GM19467 (cell line): ENCODE results near the gene ATAD3B.
"Not testable (repeated sequence)": the region's sequence is repeated elsewhere in the genome, so short reads cannot be mapped to it uniquely, and the experiment has no call there.

Source experiments
- ATAC-seq: cut with Tn5 transposase; IDR thresholded peaks from one replicate; pipeline ENCODE4 v1.9.1; 2021; ENCODE audit warnings: mild to moderate bottlenecking, moderate library complexity; ENCODE audit not compliant: unreplicated experiment

Gene ATAD3B

DNA sequence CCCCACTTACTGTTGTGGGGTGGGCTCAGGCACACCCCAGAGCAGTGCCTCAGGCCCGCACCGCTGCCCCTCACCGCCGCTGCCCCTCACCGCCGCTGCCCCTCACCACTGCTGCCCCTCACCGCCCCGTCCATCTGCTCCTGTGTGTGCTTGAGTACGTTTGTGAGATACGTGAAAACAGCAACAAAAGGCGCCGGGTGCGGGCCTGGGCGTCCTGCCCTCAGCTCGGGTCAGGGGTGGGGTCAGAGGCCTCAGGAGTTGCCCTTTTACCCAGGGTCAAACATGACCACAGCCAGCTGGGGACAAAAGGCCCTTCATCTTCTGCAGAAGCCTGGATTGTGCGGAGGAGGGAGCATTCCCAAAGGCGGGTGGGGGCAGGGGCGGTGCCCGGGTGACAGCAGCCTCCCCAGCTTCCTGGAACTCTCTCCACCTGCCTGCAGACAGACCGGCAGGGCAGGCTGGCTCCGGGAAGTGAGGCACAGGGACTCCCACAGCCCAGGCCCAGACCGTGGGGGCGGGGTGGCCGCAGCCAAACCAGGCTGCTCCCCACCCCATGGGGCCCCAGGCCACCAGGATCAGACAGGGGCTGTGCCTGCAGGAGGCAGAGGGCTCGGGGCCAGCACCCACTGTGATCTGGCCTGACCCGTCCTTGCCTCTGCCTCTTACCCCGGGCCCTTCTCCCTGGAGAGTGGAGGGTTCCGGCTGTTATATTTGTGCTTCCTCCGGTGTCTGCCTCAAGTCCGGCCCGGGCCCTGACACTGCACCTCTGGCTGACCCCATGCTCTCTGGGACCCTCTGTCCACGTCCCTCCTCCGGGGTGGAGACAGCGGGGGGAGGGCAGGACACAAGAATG lies 38.4 kb upstream of the ATAD3B start:
- ATAC-seq, result no peak

DNA sequence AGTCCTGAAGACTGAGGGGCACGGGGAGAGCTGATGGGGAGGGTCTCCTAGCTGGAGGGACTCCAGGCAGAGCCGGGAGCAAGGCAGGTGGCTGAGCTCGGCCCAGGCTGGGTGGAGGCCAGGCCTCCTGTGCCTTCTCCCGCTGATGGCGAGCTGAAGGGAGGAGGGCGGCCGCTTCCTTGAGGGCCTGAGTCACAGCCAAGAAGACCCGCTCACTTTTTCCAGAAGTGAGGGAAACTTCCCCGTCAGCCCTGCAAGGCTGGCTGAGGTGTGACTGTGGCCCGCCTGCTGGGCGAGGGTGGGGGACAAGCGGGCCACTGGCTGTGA lies 37.8 kb upstream of the ATAD3B start:
- no peak for ATAC-seq

DNA sequence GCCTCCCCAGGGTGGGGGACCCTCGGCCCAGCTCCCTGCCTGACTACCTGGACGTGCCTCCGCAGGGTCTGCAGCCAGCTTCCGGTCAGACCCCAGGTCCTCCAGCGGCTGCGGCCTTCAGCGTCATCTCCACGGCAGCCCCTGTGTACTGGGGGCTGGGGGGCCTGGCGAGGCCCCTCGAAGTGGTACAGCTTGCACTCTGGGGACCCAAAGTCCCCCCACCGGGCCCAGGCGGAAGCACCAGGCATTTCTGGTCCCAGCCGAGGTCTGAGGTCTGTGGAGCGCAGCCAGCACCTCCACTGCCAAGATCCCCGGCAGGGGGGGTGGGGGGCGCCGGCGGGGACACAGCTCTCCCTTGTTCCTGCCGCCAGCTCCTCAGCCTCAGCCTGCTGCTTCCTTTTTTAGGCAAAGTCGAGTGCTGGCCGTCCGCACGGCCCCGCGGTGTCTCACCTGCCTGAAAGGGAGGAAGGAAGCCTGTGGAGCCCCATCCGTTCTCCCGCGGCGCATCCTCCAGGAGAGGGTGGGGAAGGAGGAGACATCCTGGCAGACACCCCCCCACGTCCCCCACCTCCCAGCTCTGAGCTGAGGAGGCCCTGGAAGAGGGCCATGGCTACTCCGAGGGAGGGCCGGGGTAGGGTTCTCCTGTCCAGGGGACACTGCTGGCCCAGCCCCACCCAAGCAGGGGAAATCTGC lies 37.3 kb upstream of the ATAD3B start:
- ATAC-seq, result no peak

DNA sequence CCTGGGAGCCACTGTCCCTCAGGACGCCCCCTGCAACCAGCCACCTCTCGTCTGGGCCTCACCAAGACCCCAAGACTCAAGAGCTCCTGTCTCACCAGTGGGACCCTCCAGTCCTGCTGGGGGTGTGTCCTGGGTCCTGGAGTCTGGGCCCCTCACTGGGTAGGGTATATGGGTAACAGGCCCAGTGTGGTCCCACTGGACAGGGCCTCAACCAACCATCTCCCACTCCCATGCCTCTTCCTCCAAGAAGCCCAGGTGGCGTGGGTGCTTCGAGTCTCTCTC lies 36.8 kb upstream of the ATAD3B start:
- no peak for ATAC-seq

DNA sequence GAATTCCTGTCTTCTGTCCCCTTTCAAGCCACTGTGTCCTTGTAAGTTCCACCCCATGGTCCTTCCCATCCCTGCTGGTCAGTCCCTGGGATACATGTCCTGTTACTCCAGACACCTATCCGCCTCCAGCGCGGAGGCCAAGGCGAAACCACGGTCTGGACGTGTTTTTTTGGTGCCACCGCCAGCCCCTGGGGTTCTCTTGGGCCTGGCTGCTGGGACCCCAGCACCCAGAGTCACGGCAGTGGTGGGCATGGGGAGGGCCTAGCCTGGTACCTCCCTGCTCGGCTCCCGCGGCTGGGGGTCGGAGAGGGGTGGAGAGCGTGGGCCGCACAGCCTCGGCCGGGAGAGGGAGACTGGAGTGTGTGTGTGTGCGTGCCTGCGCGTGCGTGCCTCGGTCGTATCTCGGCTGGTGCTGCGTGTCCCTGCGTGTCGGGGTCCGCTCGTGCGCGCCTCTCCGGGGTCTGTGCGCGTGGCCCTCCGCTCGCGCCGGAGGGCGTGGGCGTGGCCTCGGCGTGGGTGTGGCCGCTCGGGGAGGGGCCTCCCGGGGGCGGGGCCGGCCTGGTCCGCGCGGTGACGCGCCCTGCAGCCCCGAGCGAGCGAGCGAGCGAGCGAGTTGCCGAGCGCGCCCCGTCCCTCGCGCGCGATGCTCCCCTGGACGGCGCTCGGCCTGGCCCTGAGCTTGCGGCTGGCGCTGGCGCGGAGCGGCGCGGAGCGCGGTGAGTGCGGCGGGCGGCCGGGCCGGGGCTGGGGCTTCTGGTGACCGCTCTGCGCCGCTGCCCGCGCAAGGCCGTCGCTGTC lies 36.3 kb upstream of the ATAD3B start, which contains the start of gene VWA1:
Gene VWA1 (plus strand): TSS at position 585 of the 798 bp plus-strand sequence. CDS start 59 bp downstream, at position 644.
- ATAC-seq, result no peak

DNA sequence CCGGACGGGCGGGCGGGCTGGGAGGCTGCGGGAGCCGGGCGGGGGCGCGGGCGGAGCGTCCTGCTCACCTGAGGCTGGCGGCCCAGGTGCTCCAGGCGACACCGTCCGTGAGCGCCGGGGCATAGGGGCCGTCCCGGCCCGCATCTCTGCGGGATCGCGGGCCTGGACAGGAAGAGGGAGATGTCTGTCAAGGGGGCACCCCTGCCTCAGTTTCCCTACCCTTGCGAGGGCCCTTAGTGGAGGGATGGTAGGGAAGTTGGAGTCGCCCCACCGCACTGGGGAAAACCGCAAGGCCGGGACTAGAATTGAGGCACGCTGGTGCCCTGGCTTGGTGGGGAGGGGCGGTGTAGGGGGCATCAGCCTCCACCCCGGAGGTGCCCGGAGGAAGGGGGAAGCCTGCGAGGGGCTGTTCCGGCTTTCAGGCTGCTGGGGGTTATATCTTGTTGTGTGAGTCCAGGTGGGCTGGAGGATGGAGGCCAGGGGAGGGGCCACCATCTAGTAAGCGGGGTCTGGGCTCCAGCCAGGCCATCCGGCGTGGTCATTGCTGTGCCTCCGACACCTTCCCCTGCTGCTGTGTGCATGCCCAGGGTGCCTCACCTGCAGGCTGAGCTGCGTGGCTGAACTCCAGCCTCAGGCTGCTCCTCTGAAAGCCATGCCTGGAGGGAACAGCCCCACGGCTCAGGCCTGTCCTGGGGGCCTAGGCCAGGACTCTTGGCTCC lies 35.5 kb upstream of the ATAD3B start:
- no peak for ATAC-seq

DNA sequence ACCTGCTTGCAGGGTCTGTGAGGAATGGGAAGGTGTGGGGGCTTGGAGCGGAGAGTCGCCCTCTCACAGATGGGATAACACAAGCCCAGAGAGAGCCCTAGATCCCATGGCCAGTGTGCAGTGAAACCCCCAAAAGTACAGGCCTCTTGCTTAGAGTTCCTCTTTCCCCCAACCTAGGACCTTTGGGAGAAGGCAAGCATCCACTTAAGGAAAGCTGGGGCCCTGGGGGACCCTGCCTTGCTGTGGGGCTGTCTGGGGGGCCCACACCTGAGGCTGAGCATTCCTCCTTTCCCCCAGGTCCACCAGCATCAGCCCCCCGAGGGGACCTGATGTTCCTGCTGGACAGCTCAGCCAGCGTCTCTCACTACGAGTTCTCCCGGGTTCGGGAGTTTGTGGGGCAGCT lies 34.9 kb upstream of the ATAD3B start:
- ATAC-seq, result no peak

DNA sequence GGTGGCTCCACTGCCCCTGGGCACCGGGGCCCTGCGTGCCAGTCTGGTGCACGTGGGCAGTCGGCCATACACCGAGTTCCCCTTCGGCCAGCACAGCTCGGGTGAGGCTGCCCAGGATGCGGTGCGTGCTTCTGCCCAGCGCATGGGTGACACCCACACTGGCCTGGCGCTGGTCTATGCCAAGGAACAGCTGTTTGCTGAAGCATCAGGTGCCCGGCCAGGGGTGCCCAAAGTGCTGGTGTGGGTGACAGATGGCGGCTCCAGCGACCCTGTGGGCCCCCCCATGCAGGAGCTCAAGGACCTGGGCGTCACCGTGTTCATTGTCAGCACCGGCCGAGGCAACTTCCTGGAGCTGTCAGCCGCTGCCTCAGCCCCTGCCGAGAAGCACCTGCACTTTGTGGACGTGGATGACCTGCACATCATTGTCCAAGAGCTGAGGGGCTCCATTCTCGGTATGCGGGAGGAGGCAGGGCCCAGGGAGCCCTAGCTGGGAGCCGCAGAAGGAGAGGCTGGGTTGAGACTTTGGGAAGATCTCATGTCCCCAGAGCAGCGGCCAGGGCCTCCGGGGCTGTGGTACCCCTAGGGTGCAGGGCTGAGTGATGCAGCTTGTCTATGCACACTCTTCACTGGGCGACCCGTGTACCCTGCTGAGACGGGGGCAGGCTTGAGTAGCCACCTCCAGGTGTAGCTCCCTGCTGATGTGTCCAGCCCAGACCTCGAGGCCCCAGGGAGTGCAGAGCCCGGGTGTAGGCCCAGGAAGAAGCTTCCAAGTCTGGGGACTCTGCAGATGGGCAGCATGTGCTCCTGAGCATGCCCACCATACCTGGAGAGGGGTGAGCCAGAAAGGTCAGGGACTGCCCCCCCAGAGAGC lies 34.3 kb upstream of the ATAD3B start:
- no peak for ATAC-seq

DNA sequence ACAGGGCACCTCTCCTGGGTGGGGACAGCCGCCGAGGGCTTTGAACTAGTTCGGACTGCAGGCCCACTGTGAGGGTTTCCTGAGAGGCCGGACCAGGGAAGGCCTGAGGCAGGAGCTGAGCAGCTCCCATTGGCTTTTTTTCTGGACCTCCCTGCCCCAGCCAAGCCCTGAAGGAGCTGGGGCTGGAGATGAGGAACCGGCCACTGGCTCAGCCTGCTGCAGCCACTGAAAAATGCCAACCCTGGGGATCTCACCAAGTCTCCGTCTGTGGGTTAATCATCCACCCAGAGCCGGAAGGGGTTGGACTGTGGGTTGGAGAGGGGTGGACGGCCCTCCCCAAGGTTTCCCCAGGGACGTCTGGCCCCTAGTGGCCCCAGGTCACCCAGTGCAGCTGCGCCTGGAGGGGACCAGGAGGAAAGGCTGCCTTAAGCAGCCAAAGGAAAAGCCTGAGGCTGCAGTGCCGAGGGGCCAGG lies 33.6 kb upstream of the ATAD3B start:
- ATAC-seq, result no peak

DNA sequence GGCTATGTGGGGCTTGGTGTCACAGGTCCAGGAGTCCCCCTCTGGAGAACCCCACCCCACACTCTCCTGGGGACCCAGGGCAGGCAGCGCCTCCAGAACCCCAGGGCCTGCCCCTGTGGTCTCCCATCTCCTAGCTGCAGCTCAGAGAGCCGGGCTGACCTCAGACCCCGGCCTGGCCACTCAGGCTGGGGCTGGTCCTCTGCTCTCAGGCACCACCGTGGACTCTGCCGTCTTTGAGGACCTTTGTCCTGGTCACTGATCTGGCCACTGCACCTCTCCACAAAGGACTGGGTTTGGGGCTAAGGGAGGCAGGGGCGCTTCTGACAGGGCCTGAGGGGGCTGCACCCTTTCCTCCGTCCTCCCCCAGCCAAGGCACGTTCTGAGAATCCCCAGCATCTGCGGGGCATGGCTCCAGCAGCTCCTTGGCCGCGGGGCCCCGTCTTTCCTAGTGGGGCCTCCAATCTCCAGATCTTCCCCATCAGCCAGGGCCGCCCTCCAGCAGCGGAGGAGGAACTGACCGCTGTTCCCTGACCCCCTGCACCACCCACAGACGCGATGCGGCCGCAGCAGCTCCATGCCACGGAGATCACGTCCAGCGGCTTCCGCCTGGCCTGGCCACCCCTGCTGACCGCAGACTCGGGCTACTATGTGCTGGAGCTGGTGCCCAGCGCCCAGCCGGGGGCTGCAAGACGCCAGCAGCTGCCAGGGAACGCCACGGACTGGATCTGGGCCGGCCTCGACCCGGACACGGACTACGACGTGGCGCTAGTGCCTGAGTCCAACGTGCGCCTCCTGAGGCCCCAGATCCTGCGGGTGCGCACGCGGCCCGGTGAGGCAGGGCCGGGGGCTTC lies 32.8 kb upstream of the ATAD3B start:
- no peak for ATAC-seq

DNA sequence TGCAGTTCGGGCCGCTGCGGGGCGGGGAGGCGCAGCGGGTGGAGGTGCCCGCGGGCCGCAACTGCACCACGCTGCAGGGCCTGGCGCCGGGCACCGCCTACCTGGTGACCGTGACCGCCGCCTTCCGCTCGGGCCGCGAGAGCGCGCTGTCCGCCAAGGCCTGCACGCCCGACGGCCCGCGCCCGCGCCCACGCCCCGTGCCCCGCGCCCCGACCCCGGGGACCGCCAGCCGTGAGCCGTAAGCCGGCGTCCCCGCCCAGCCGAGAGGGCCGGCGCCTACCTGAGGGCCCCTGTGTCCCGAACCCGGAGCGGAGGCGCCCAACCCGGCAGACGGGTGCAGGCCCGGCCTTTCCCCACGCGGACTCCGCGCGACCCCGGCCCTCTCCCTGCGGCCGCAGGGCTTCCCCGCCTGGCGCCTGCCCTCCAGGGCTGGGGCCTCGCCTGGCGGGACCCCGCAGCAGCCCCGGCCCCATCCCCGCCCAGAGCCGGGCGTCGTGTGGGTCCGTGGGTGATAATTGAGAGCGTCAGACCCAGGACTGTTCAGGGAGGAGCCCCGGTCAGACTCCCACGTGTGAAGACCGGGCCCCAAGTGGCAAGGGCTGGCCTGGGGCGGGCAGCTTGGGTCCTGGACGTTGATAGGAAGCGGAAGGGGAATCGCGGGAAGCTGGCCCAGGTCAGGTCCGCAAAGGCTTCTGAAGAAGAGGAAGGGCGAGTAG lies 31.9 kb upstream of the ATAD3B start:
- ATAC-seq, result no peak

DNA sequence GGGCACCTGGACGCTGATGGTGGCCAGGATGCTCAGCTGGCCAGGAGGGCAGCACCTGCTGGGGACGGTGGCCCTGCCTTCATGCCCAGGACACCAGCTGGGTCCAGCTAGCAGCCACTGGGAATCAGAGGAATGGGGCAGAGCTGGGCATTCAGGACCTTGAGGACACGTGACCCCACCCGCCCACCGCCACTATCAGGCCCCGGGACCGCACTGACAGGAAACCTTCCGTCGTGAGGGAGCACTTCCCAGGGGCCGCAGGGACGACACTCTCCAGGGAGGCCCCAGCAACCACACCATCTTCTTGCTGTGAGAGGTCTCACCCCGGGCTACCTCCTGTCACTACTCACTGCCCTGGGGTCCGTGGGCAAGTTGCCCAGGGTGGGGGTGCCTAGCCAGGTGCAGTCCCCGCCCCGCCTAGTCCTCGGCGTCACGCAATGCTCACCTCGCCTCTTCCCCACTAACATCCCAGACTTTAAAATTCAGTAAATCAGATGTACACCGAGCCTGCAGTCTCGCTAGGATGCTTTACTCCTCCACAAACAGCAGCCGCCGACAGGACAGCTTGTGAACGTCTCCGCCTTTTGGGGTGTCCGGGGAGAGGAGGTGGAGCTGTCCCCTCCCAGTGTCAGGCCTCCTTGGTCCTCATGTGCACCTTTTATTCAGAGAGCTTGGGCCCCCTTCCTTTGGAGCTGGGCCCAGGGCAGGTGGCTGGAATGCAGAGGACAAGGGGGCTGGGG lies 31.1 kb upstream of the ATAD3B start:
- no peak for ATAC-seq

DNA sequence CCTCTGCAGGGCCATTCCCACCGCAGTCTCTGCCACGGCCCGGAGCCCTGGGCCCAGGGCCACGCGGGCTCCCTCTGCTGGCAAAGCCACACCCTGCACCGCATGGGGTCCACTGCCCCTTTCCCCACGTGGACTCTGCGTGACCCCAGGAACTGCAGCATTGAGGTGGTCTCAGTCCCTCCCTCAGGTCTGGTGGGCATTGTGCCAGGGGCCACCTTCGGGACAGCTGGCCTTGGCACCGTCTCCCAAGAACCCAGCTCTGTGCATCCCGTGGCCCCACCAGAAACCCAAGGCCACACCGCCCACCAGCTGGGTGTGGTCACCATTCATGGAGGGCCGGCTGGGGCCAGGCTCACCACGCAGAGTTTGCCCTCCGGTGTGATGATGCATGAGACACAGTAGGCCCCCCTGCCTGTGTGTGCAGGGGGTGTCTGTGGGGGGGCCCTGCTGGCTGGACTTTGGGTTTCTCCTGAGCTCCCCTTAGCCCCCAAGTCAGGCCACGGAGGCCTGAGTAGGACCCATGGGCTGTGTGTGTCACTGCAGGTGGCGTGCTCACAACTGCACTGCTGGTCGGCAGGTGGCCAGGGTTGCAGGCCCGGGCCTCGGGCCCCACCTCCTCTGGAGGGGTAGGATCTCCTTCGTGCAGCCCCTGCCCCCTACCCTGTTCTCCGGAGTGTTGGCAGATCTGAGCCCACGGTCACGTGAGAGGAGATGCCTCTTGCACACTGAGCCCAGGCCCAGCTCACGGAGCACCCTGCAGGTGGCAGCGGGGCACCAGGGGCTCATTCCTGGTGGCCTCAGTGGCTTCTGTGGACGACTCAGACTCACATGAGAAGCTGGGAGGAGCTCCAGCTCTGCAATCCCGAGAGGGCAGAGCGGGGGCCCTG lies 30.3 kb upstream of the ATAD3B start:
- no peak for ATAC-seq

DNA sequence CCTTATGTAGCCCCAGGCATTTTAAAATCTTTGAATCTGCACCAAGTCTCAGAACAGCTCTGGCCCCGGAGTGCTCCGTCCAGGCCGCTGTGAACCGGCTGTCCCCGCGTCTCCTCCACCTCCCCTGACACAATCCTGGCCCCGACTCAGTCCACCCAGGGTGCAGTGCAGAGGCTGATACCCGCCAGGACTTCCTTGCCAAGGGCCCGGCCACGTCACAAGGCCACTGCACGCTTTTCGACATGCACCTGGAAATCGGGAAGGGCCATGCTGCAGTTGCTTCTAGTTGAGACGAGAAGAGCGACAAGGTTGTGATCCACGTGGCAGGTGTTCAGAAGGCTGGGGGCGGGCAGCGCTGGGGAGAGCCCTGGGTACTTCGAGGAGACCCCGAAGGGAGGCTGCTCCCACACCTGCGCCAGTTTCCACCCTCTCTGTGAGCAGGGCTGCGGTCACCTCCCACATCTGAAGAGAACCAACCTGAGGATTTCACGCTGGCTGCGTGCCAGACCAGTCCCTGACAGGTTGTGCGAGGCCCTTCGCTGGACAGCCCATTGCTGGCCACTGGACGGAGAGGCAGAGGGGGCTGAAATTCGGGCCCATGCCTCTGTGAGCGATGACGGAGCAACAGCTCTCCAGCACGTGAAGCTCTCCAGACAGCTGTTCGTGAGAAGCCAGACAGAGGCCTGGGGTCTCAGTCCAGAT lies 29.3 kb upstream of the ATAD3B start:
- no peak for ATAC-seq

DNA sequence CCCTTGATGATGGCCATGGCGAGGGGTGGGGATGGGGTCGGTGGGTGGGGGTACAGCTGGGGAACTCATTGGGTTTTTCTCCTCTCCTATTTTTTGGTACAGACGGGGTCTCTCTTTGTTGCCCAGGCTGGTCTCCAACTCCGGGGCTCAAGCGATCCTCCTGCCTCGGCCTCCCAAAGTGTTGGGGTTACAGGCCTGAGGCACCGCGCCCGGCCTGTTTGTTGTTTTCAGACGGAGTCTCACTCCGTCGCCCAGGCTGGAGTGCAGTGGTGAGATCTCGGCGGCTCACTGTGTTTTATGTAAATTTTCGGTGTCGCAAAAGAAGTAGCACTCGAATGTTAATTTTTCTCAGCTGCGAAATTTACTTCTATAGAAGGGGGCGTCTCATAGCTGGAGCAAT lies 24.9 kb upstream of the ATAD3B start:
- not testable (repeated sequence) for ATAC-seq

DNA sequence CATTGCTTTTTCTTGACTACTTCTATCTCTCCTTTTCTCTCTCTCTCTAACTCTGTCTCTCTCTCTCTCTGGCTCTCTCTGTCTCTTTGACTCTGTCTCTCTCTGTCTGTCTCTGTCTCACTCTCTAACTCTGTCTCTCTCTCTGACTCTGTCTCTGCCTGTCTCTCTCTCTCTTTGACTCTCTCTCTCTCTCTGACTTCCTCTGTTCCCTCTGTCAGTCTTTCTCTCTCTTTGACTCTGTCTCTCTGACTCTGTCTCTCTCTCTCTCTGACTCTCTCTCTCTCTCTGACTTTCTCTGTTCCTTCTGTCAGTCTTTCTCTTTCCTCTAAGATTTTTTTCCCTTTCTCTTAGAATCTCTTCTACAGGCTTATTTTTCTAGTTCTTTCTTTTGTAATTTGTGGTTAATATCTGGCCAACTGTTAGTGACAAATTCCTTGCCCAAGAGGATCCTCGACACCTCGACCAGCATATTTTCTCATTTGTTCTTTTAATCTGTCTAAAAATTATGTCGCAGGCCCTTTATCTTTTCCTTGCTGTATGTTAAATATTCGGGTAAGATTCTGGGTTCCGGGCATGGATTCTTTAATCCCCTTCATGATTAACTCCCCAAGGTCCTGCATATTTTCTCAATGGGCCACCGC lies 22.3 kb upstream of the ATAD3B start, which contains the start of gene ATAD3C:
Gene ATAD3C (plus strand): TSS at position 591 of the 641 bp plus-strand sequence. CDS start 995 bp downstream, outside the sequence.
- ATAC-seq, result no peak
